Activated CD4-positive, alpha-beta T cell treated with anti-CD3 and anti-CD28 coated beads, Interleukin-2, amount 10 ng/mL, durations not matched to agents 24 days and 14 days (primary cell): ENCODE results near the gene SYPL1. TPM values are rescaled to one million over a fixed set of nuclear protein-coding genes. Genes with fewer than 3 reads are reported as not detected.

Source experiments
- DNase-seq: peaks from one replicate; pipeline ENCODE4 v3.0.0; 2022
- H3K27ac Mint-ChIP-seq: one replicate; pipeline ENCODE4 v1.8.0; 2022; ENCODE audit warnings: mild to moderate bottlenecking, mixed read lengths
- H3K27me3 Mint-ChIP-seq: one replicate; pipeline ENCODE4 v1.8.0; 2022; ENCODE audit warnings: mixed read lengths
- H3K36me3 Mint-ChIP-seq: one replicate; pipeline ENCODE4 v1.8.0; 2022; ENCODE audit warnings: low read depth, mild to moderate bottlenecking, mixed read lengths
- H3K4me1 Mint-ChIP-seq: one replicate; pipeline ENCODE4 v1.8.0; 2021; ENCODE audit warnings: mixed read lengths
- H3K4me3 Mint-ChIP-seq: one replicate; pipeline ENCODE4 v1.8.0; 2022; ENCODE audit warnings: mild to moderate bottlenecking, moderate library complexity, mixed read lengths
- H3K9me3 Mint-ChIP-seq: one replicate; pipeline ENCODE4 v1.8.0; 2021; ENCODE audit warnings: mixed read lengths
- intact Hi-C: fragments of 100-400 bp; cut with micrococcal nuclease; formaldehyde crosslinking; loops from one replicate; pipeline ENCODE4 v1.15.1; 2023
- total RNA-seq: library from RNA; stranded (reverse); gene quantifications from 2 replicates; pipeline ENCODE4 v1.2.3, GENCODE V29; 2022

SYPL1 gene
- total RNA-seq, 1 donor from 2014 or later: 27.2 TPM

GRCh38 chr7:106129291-106129690 is 17.2 kb upstream of the SYPL1 start:
- no peak overlapping the region for H3K27ac Mint-ChIP-seq
- no peaks in the 10 kb centered on the region for H3K36me3 Mint-ChIP-seq
- H3K9me3 Mint-ChIP-seq: no peaks in the 10 kb centered on the region
- H3K4me3 Mint-ChIP-seq: no peak overlapping the region
- peaks cover 10% of the 10 kb centered on the region for H3K4me1 Mint-ChIP-seq
- peaks cover 22% of the 10 kb centered on the region for H3K27me3 Mint-ChIP-seq
- intact Hi-C loops: no loop called here
- no peak for DNase-seq

- Mint-ChIP-seq H3K27ac (no peak overlapping the region), H3K4me1 (peaks cover 10% of the 10 kb centered on the region), H3K27me3 (peaks cover 22% of the 10 kb centered on the region), H3K4me3 (no peak overlapping the region), H3K9me3 (no peaks in the 10 kb centered on the region), H3K36me3 (no peaks in the 10 kb centered on the region)
- intact Hi-C loops: no loop called here
- no peak for DNase-seq
These were observed 16.7 kb upstream of the SYPL1 start for GRCh38 chr7:106128836-106129235.

GRCh38 chr7:106127984-106128780 is 16.1 kb upstream of the SYPL1 start:
- Mint-ChIP-seq H3K27ac (no peak overlapping the region), H3K4me1 (peaks cover 10% of the 10 kb centered on the region), H3K36me3 (no peaks in the 10 kb centered on the region), H3K27me3 (peaks cover 17% of the 10 kb centered on the region), H3K4me3 (no peak overlapping the region), H3K9me3 (no peaks in the 10 kb centered on the region)
- intact Hi-C loops: no loop called here
- DNase-seq: no peak

GRCh38 chr7:106126170-106126938 is 14.2 kb upstream of the SYPL1 start:
- intact Hi-C loops: no loop called here
- H3K4me3 Mint-ChIP-seq: peak overlapping the region; percentile 79
- H3K36me3 Mint-ChIP-seq: no peaks in the 10 kb centered on the region
- H3K9me3 Mint-ChIP-seq: no peaks in the 10 kb centered on the region
- DNase-seq: peak; percentile 76
- H3K27ac Mint-ChIP-seq: peak overlapping the region; percentile 5
- H3K4me1 Mint-ChIP-seq: peaks cover 13% of the 10 kb centered on the region
- peaks cover 12% of the 10 kb centered on the region for H3K27me3 Mint-ChIP-seq

GRCh38 chr7:106125417-106125816 is 13.3 kb upstream of the SYPL1 start:
- H3K4me3 Mint-ChIP-seq: no peak overlapping the region
- no peaks in the 10 kb centered on the region for H3K9me3 Mint-ChIP-seq
- H3K27ac Mint-ChIP-seq: no peak overlapping the region
- H3K4me1 Mint-ChIP-seq: peaks cover 15% of the 10 kb centered on the region
- no peaks in the 10 kb centered on the region for H3K36me3 Mint-ChIP-seq
- intact Hi-C loops: no loop called here
- DNase-seq: no peak
- H3K27me3 Mint-ChIP-seq: peaks cover 8% of the 10 kb centered on the region

GRCh38 chr7:106124186-106124585 is 12.1 kb upstream of the SYPL1 start:
- DNase-seq: no peak
- Mint-ChIP-seq H3K4me3 (no peak overlapping the region), H3K4me1 (peaks cover 15% of the 10 kb centered on the region), H3K27ac (no peak overlapping the region), H3K27me3 (peaks cover 4% of the 10 kb centered on the region), H3K9me3 (no peaks in the 10 kb centered on the region), H3K36me3 (no peaks in the 10 kb centered on the region)
- intact Hi-C loops: no loop called here

GRCh38 chr7:106122713-106123112 is 10.6 kb upstream of the SYPL1 start:
- intact Hi-C loops: no loop called here
- no peaks in the 10 kb centered on the region for H3K9me3 Mint-ChIP-seq

GRCh38 chr7:106121189-106121810 is 9.2 kb upstream of the SYPL1 start:
- intact Hi-C loops: no loop called here
- no peak for DNase-seq
- Mint-ChIP-seq H3K4me1 (peaks cover 13% of the 10 kb centered on the region), H3K27ac (no peak overlapping the region), H3K9me3 (no peaks in the 10 kb centered on the region), H3K27me3 (no peaks in the 10 kb centered on the region), H3K36me3 (no peaks in the 10 kb centered on the region), H3K4me3 (no peak overlapping the region)

More at GRCh38 chr7:106122713-106123112, 10.6 kb upstream of the SYPL1 start:
- Mint-ChIP-seq H3K4me3 (no peak overlapping the region), H3K27ac (no peak overlapping the region), H3K36me3 (no peaks in the 10 kb centered on the region), H3K4me1 (peaks cover 15% of the 10 kb centered on the region), H3K27me3 (no peaks in the 10 kb centered on the region)
- no peak for DNase-seq

- Mint-ChIP-seq H3K4me1 (peaks cover 7% of the 10 kb centered on the region), H3K36me3 (no peaks in the 10 kb centered on the region), H3K9me3 (no peaks in the 10 kb centered on the region), H3K27me3 (no peaks in the 10 kb centered on the region), H3K4me3 (no peak overlapping the region), H3K27ac (no peak overlapping the region)
- intact Hi-C loops: no loop called here
- DNase-seq: no peak
These were observed 8.4 kb upstream of the SYPL1 start for GRCh38 chr7:106120500-106120899.

- H3K27ac Mint-ChIP-seq: no peak overlapping the region
- no peaks in the 10 kb centered on the region for H3K9me3 Mint-ChIP-seq
- DNase-seq: no peak
- intact Hi-C loops: no loop called here
- H3K4me1 Mint-ChIP-seq: peaks cover 8% of the 10 kb centered on the region
- no peak overlapping the region for H3K4me3 Mint-ChIP-seq
- no peaks in the 10 kb centered on the region for H3K27me3 Mint-ChIP-seq
- H3K36me3 Mint-ChIP-seq: no peaks in the 10 kb centered on the region
These were observed 7.6 kb upstream of the SYPL1 start for GRCh38 chr7:106119719-106120118.

GRCh38 chr7:106117786-106118544 is 5.9 kb upstream of the SYPL1 start:
- Mint-ChIP-seq H3K9me3 (no peaks in the 10 kb centered on the region), H3K36me3 (no peaks in the 10 kb centered on the region), H3K27ac (no peak overlapping the region), H3K4me3 (no peak overlapping the region), H3K4me1 (peaks cover 16% of the 10 kb centered on the region), H3K27me3 (no peaks in the 10 kb centered on the region)
- DNase-seq: no peak
- intact Hi-C loops: no loop called here

GRCh38 chr7:106116161-106116704 is 4.1 kb upstream of the SYPL1 start:
- Mint-ChIP-seq H3K27ac (no peak overlapping the region), H3K4me3 (no peak overlapping the region), H3K36me3 (no peaks in the 10 kb centered on the region), H3K9me3 (no peaks in the 10 kb centered on the region), H3K27me3 (no peaks in the 10 kb centered on the region), H3K4me1 (peaks cover 18% of the 10 kb centered on the region)
- intact Hi-C loops: no loop called here
- DNase-seq: no peak

- Mint-ChIP-seq H3K27ac (peak overlapping the region; percentile 39), H3K4me3 (peak overlapping the region; percentile 40), H3K36me3 (no peaks in the 10 kb centered on the region), H3K27me3 (peaks cover 3% of the 10 kb centered on the region), H3K4me1 (peaks cover 29% of the 10 kb centered on the region), H3K9me3 (no peaks in the 10 kb centered on the region)
- intact Hi-C loops: loop anchor here (5.0 kb wide), 1 partner anchor 1627 kb away; the partner anchor contains the start of gene CBLL1
- DNase-seq: no peak
These were observed 2.7 kb upstream of the SYPL1 start for GRCh38 chr7:106114716-106115383.
